GM23338 (cell line): ENCODE measurements around the gene AQP10.

Experiments
- CREB1 ChIP-seq: fragments of 250-450 bp; sonication (Bioruptor Pico); IDR thresholded peaks from 2 replicates; pipeline ENCODE4 v1.5.0; 2020; ENCODE audit warnings: low read depth, mild to moderate bottlenecking, moderate library complexity
- EZH2 ChIP-seq: fragments of 200-600 bp; sonication (generic); IDR thresholded peaks from one replicate; pipeline ENCODE4 v1.8.0; 2017; ENCODE audit warnings: antibody characterized with exemption, mild to moderate bottlenecking, low read depth; ENCODE audit not compliant: unreplicated experiment
- EZH2phosphoT487 ChIP-seq: fragments of 200-600 bp; sonication (generic); IDR thresholded peaks from one replicate; pipeline ENCODE4 v1.8.1; 2018; ENCODE audit warnings: antibody characterized with exemption; ENCODE audit not compliant: unreplicated experiment
- JUNB ChIP-seq: IDR thresholded peaks from one replicate; pipeline ENCODE4 v1.6.1; 2016; ENCODE audit warnings: antibody characterized with exemption; ENCODE audit not compliant: unreplicated experiment
- NANOG ChIP-seq: IDR thresholded peaks from 2 replicates; pipeline ENCODE4 v1.6.1; 2016; ENCODE audit warnings: antibody characterized with exemption, borderline replicate concordance
- POLR2AphosphoS5 ChIP-seq: IDR thresholded peaks from 2 replicates; pipeline ENCODE4 v1.6.1; 2016; ENCODE audit warnings: antibody characterized with exemption, low read depth
- STAT1 ChIP-seq: IDR thresholded peaks from one replicate; pipeline ENCODE4 v1.6.1; 2016; ENCODE audit warnings: antibody characterized with exemption; ENCODE audit not compliant: unreplicated experiment
- ZNF114 ChIP-seq: fragments of 250-450 bp; sonication (Bioruptor Pico); IDR thresholded peaks from 2 replicates; pipeline ENCODE4 v1.5.0; 2020; ENCODE audit warnings: mild to moderate bottlenecking, moderate library complexity
- ZNF331 ChIP-seq: fragments of 250-450 bp; sonication (Bioruptor Pico); IDR thresholded peaks from 2 replicates; pipeline ENCODE4 v1.5.0; 2020; ENCODE audit warnings: low read depth, mild to moderate bottlenecking, moderate library complexity
- TF ChIP-seq, protein P1 (sequence below), 2 experiments: fragments of 200-600 bp in 1 of 2; sonication (generic) in 1 of 2; conservative IDR thresholded peaks; 2 replicates each; pipeline versions ENCODE4 v1.5.1 to v1.6.1; 2016 to 2017; ENCODE audit warnings: antibody characterized with exemption in 2 of 2, low read depth in 2 of 2, mild to moderate bottlenecking in 2 of 2, moderate library complexity in 1 of 2
- TF ChIP-seq, protein P2 (sequence below): IDR thresholded peaks from one replicate; pipeline ENCODE4 v1.6.1; 2018; ENCODE audit warnings: antibody characterized with exemption; ENCODE audit not compliant: unreplicated experiment
- TF ChIP-seq, protein P3 (sequence below): IDR thresholded peaks from 2 replicates; pipeline ENCODE4 v1.6.1; 2016; ENCODE audit warnings: antibody characterized with exemption
- TF ChIP-seq, protein P4 (sequence below): fragments of 250-450 bp; sonication (Bioruptor Pico); IDR thresholded peaks from 2 replicates; pipeline ENCODE4 v1.5.0; 2020; ENCODE audit warnings: mild to moderate bottlenecking, moderate library complexity

DNA sequence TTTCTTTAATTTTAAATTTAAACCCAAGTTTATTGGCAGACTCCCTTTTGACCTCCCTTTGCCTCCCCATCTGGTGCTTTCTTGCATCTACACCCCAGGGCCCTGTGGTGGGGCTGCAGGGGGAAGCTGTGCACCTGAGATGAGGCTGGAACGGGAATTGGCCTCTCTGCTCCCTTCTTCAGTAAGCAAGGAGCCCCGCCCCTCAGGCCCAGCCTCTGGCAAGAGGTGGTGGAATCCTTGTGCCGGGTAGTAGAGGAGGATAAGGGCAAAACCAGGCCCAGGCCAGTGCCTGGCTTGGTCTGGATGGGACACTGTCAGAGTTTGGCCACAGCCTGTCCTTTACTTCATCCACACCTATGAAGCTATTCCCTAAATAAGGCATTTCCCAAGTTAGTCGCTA lies 29.5 kb downstream of the AQP10 start:
- TF ChIP-seq POLR2AphosphoS5, result no peak
- TF ChIP-seq, protein P1, sequence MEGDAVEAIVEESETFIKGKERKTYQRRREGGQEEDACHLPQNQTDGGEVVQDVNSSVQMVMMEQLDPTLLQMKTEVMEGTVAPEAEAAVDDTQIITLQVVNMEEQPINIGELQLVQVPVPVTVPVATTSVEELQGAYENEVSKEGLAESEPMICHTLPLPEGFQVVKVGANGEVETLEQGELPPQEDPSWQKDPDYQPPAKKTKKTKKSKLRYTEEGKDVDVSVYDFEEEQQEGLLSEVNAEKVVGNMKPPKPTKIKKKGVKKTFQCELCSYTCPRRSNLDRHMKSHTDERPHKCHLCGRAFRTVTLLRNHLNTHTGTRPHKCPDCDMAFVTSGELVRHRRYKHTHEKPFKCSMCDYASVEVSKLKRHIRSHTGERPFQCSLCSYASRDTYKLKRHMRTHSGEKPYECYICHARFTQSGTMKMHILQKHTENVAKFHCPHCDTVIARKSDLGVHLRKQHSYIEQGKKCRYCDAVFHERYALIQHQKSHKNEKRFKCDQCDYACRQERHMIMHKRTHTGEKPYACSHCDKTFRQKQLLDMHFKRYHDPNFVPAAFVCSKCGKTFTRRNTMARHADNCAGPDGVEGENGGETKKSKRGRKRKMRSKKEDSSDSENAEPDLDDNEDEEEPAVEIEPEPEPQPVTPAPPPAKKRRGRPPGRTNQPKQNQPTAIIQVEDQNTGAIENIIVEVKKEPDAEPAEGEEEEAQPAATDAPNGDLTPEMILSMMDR (conservative IDR thresholded peaks at IDR 0.05; ENCODE audit: low read depth in 2 of 2), result no peak
- no peak for TF ChIP-seq EZH2
- TF ChIP-seq CREB1 (CRISPR knock-in tag), result no peak
- TF ChIP-seq EZH2phosphoT487, result no peak
- TF ChIP-seq, protein P2, sequence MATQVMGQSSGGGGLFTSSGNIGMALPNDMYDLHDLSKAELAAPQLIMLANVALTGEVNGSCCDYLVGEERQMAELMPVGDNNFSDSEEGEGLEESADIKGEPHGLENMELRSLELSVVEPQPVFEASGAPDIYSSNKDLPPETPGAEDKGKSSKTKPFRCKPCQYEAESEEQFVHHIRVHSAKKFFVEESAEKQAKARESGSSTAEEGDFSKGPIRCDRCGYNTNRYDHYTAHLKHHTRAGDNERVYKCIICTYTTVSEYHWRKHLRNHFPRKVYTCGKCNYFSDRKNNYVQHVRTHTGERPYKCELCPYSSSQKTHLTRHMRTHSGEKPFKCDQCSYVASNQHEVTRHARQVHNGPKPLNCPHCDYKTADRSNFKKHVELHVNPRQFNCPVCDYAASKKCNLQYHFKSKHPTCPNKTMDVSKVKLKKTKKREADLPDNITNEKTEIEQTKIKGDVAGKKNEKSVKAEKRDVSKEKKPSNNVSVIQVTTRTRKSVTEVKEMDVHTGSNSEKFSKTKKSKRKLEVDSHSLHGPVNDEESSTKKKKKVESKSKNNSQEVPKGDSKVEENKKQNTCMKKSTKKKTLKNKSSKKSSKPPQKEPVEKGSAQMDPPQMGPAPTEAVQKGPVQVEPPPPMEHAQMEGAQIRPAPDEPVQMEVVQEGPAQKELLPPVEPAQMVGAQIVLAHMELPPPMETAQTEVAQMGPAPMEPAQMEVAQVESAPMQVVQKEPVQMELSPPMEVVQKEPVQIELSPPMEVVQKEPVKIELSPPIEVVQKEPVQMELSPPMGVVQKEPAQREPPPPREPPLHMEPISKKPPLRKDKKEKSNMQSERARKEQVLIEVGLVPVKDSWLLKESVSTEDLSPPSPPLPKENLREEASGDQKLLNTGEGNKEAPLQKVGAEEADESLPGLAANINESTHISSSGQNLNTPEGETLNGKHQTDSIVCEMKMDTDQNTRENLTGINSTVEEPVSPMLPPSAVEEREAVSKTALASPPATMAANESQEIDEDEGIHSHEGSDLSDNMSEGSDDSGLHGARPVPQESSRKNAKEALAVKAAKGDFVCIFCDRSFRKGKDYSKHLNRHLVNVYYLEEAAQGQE, result no peak
- TF ChIP-seq JUNB, result no peak
- no peak for TF ChIP-seq STAT1
- TF ChIP-seq ZNF114 (CRISPR knock-in tag), result no peak
- TF ChIP-seq, protein P3, sequence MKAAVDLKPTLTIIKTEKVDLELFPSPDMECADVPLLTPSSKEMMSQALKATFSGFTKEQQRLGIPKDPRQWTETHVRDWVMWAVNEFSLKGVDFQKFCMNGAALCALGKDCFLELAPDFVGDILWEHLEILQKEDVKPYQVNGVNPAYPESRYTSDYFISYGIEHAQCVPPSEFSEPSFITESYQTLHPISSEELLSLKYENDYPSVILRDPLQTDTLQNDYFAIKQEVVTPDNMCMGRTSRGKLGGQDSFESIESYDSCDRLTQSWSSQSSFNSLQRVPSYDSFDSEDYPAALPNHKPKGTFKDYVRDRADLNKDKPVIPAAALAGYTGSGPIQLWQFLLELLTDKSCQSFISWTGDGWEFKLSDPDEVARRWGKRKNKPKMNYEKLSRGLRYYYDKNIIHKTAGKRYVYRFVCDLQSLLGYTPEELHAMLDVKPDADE, result no peak
- no peak for TF ChIP-seq NANOG
- no peak for TF ChIP-seq ZNF331
- TF ChIP-seq, protein P4, sequence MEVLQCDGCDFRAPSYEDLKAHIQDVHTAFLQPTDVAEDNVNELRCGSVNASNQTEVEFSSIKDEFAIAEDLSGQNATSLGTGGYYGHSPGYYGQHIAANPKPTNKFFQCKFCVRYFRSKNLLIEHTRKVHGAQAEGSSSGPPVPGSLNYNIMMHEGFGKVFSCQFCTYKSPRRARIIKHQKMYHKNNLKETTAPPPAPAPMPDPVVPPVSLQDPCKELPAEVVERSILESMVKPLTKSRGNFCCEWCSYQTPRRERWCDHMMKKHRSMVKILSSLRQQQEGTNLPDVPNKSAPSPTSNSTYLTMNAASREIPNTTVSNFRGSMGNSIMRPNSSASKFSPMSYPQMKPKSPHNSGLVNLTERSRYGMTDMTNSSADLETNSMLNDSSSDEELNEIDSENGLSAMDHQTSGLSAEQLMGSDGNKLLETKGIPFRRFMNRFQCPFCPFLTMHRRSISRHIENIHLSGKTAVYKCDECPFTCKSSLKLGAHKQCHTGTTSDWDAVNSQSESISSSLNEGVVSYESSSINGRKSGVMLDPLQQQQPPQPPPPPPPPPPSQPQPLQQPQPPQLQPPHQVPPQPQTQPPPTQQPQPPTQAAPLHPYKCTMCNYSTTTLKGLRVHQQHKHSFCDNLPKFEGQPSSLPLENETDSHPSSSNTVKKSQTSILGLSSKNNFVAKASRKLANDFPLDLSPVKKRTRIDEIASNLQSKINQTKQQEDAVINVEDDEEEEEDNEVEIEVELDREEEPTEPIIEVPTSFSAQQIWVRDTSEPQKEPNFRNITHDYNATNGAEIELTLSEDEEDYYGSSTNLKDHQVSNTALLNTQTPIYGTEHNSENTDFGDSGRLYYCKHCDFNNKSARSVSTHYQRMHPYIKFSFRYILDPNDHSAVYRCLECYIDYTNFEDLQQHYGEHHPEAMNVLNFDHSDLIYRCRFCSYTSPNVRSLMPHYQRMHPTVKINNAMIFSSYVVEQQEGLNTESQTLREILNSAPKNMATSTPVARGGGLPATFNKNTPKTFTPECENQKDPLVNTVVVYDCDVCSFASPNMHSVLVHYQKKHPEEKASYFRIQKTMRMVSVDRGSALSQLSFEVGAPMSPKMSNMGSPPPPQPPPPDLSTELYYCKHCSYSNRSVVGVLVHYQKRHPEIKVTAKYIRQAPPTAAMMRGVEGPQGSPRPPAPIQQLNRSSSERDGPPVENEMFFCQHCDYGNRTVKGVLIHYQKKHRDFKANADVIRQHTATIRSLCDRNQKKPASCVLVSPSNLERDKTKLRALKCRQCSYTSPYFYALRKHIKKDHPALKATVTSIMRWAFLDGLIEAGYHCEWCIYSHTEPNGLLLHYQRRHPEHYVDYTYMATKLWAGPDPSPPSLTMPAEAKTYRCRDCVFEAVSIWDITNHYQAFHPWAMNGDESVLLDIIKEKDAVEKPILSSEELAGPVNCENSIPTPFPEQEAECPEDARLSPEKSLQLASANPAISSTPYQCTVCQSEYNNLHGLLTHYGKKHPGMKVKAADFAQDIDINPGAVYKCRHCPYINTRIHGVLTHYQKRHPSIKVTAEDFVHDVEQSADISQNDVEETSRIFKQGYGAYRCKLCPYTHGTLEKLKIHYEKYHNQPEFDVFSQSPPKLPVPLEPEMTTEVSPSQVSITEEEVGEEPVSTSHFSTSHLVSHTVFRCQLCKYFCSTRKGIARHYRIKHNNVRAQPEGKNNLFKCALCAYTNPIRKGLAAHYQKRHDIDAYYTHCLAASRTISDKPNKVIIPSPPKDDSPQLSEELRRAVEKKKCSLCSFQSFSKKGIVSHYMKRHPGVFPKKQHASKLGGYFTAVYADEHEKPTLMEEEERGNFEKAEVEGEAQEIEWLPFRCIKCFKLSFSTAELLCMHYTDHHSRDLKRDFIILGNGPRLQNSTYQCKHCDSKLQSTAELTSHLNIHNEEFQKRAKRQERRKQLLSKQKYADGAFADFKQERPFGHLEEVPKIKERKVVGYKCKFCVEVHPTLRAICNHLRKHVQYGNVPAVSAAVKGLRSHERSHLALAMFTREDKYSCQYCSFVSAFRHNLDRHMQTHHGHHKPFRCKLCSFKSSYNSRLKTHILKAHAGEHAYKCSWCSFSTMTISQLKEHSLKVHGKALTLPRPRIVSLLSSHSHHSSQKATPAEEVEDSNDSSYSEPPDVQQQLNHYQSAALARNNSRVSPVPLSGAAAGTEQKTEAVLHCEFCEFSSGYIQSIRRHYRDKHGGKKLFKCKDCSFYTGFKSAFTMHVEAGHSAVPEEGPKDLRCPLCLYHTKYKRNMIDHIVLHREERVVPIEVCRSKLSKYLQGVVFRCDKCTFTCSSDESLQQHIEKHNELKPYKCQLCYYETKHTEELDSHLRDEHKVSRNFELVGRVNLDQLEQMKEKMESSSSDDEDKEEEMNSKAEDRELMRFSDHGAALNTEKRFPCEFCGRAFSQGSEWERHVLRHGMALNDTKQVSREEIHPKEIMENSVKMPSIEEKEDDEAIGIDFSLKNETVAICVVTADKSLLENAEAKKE (CRISPR knock-in tag), result no peak
